GM18951 (cell line): Measurements from ENCODE around the gene MYOZ2.

Source experiments
- POLR2A ChIP-seq: IDR thresholded peaks from 4 replicates; pipeline ENCODE4 v1.6.1; 2011; ENCODE audit warnings: mild to moderate bottlenecking; ENCODE audit not compliant: insufficient read length, insufficient read depth; ENCODE audit errors: extremely low read depth
- in situ Hi-C: fragments of 300-500 bp; cut with MboI; formaldehyde crosslinking; loops from one replicate; pipeline ENCODE4 v1.12.0; 2022; ENCODE audit warnings: low sequenced_read_pairs, mixed read lengths, inconsistent platforms; ENCODE audit not compliant: unreplicated experiment

Gene MYOZ2

DNA sequence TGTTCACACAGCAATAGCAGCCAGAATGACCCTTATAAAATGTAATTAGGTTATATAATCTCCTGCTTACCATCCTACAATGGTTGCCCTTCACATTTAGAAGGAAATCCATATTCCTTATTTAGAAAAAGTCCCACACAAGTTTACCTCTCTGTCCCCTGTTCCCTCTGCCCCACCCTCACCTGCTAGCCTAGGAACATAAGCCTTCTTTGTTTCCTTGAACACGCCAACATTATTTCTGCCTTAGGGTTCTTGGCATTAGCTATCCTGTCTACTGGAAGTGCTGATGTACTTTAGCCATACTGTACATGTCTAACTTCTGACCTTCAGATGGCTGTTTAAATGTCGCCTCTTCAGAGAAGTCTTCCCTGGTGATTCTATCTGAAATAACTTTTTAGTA is 48.5 kb downstream of the MYOZ2 start:
- in situ Hi-C loops = no loop called here
- TF ChIP-seq POLR2A = no peak

DNA sequence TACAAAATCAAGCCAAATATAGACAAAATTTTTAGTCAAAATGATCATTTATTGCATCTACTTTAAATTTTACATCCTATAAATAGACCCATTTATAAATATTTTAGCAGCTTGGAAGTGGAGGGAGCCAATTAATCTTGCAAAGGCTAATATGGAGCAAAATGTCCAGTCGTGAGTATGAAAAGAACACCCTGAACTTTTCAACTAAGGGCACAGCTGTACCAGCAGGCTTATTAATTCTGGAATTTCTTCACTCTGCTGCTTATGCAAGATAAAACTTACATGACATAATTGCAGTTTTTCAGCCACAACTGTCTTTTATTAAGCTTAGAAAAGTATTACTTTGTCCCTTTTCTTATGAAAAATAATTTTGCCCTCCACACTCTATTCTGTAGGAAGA is 54.0 kb downstream of the MYOZ2 start:
- in situ Hi-C loops = no loop called here

DNA sequence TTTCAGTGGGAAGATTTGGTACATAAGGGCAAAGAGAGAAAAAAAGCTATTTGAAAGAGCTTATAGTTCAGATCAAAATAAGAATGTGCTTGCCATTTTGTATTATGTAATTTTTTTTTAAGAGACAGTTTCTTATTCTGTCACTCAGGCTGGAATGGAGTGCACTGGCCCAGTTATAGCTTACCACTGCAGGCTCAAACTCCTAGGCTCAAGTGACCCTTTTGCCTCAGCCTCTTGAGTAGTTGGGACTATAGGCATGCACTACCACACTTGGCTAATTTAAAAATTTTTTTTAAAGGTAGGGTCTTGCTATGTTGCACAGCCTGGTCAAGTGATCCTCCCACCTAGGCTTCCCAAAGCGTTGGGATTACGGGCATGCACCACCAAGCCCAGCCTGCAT is 54.7 kb downstream of the MYOZ2 start:
- in situ Hi-C loops = no loop called here
- TF ChIP-seq POLR2A = no peak

More for the DNA sequence above, 54.0 kb downstream of the MYOZ2 start:
- TF ChIP-seq POLR2A = no peak

DNA sequence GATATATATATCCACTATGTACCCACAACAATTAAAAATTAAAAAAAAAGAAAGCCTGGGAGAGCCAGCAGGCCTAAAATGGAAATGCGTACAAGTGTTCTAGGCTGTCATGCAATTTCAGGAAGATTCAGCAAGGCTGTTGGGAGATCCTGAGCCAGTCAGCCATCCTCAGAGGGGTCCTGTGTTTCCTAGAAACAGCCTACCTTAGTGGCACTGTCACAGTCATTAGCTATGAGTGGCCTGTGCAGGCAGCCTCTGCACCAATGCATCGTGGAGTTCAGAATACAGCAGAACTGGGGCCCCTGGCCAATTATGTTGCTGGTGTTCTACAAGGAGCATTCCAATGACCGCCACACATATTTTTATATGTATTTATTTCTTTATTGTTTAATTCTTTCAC is 55.9 kb downstream of the MYOZ2 start:
- in situ Hi-C loops = no loop called here
- TF ChIP-seq POLR2A = no peak

DNA sequence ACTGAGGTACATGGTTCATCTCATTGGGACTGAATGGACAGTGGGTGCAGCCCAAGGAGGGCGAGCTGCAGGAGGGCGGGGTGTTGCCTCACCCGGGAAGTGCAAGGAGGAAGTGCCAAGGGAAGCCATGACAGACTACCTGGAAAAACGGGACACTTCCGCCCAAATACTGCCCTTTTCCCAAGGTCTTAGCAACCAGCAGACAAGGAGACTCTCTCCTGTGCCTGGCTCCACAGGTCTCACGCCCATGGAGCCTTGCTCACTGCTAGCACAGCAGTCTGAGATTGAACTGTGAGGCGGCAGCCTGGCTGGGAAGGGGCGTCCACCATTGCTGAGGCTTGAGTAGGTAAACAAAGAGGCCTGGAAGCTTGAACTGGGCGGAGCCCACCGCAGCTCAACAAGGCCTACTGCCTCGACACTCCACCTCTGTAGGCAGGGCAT is 62.2 kb downstream of the MYOZ2 start:
- in situ Hi-C loops = no loop called here
- no peak for TF ChIP-seq POLR2A

DNA sequence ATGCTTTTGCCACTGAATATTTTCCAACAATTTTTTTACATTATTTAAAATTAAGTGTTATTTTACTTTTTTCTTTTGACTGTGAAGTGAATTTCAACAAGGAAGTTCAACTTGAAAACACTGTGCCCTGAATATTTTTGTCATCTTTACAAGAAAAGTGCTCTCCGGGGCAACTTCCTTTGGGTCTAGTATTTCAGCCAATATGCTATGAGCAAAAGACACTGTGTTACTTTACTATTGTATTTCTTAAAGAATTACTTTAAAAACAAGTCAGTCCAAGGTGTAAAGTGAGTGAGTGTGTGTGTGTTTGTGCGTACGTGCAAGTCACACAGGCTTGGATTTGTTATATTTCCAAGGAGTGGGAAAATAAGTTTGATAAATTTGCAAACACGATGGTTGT is 69.3 kb downstream of the MYOZ2 start:
- in situ Hi-C loops = no loop called here
- TF ChIP-seq POLR2A = no peak

DNA sequence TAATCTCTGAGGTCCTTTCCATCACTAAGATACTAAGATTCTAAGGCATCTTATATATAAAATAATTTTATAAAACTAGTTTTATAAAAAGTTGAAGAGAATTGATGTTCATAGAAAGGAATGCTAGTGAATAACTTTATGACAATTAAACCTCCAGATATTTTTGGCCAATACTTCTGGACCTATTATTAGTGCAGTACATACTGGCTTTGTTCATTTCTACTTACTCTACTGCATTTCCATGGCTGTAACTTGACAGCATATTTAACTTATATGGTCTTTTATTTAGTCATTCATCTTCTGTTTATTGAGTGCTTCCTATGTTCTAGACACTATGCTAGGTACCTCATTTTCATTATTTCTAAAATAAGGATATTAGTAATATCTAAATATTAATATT is 70.1 kb downstream of the MYOZ2 start:
- TF ChIP-seq POLR2A = no peak
- in situ Hi-C loops = no loop called here

DNA sequence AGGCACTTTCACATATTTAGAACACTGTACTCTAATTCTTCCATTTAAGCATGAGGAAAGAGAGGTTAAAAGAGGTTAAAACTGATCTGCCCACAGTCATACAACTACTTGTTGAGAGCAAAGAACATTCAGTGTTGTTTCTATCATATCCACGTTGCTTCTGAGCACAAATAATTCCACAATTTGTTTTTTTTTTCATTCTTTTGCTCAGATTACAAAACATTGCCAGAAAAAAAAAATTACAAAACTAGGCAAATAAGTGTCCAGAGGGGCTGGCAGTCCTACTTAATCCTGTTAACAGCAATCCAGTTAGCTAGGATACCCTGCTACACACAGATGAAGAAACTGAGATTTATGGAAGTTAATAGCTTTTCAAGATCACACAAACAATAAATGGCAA is 70.5 kb downstream of the MYOZ2 start:
- no peak for TF ChIP-seq POLR2A
- in situ Hi-C loops = no loop called here

DNA sequence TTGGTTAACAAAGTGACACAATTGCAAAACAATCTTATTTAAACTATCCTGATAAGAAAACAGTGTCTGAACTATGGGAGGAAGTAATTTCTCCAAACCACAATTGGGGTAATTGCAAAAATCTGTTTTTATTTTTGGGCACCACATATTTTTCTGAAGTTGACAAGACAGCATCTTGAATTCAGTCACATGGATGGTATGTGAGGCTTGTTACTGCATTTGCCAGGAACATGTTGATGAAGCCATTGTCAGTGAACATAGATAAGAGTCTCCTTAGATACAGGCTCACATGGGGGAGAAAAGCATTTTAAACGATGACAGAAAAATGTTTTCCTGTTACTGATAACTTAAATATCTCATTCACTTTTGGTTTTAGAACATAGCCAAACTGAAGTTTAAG is 71.4 kb downstream of the MYOZ2 start:
- TF ChIP-seq POLR2A = no peak
- in situ Hi-C loops = no loop called here

DNA sequence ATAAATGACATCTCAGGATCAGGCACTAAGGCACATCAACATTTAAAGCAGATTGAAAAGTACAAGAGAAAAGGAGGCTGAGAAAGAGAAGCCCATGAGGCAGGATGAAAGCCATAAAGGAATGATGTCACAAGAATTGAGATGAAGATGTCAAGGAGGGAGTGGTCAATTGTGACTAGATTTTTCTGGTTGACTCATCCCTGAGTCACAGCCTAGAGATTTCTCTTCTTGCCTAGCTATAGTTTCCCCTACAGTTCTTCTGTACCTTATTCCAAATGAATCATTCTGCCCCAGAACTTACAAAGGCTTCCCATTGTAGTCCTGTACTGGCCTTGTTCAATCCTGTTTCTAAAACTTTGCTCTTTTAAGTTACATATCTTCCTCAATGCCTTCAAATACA is 73.4 kb downstream of the MYOZ2 start:
- TF ChIP-seq POLR2A = no peak
- in situ Hi-C loops = no loop called here

DNA sequence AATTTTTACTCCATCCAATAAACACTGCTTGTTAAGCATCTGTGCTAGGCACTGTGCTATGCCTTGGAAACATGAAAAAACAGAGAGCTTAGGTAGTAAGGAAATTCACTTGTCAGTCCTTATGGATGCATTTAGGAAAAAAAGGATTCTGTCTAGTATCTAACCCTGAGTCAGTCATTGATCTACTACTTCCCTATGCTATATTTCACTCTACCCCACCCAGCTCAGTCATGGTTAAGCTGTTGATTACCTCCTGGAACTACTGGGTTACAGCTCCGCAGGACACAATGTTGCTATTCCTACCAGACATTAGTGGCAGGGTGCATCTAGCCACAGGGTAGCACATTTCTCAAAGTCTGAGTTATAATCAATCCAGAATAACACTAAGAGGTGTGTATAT is 74.0 kb downstream of the MYOZ2 start:
- in situ Hi-C loops = no loop called here
- TF ChIP-seq POLR2A = no peak

DNA sequence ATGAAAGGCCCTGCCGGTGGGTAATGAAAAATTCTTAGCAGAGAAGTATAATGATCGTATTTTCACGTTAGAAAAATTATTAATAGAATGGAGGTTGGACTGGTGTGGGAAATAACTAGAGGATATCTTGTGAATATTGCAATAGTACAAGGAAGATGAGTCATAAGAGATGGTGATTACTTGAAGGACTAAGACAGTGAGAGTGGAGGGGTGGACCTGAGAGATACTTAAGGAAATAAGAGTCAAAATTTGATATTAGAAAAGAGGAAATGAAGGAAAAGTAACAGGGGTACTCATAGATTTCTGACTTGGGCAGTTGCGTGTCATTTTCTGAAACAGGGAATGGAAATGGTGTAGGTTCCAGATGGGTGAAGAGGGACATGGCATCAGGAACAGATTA is 75.1 kb downstream of the MYOZ2 start:
- in situ Hi-C loops = no loop called here
- no peak for TF ChIP-seq POLR2A

DNA sequence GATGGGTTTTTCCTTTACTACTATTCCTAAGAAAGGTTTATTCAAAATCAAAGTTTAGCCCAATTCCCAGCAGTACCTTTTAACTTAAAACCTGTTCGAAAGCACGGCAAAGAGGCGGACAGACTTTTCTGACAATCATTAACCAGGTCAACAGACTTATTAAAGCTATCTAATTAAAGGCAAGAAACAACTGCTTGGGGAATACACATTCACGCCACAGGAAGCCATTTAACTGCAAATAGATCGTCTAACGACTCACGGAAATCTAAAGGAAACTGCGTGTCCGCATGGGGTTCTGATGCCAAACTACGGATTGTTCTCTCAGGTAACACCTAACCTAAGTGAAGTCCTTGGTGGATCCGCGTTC is 76.2 kb downstream of the MYOZ2 start:
- in situ Hi-C loops = no loop called here

DNA sequence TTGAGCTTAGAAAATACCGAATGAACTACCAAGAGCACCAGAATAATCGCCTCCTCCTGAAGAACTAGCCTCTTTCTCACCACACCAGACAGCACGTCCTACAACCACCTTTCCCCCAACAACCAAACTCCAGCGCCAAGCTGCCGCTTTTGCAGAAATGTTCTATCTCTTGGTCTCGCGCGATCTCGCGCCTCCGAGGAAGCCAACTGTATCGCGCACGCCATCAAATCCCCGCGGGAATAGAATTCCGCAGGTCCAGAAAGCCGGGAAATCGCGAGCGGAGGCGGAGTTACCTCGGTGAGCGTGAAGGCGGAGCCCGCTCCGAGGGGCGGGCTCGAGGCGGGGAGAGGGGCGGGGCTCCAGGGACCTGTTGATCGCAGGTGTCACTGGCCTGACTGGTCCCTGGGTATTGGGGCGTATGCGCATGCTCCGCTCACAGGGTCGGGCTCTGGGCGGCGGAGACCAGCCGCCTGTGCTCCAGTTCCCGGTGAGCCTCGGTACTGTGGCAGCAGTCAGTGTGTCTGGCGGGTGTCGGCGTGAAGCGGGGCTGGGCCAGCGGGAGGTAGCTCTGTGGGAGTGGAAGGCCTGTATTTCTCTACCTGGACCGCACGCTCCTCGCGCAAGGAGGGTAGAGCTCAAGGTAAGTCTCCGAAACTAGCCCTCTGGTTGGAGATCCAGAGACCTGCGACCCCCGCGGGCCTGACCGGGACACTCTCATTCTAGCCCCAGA is 76.8 kb downstream of the MYOZ2 start, which contains the start of gene USP53:
Gene USP53, plus strand, starts transcription at position 480 of the 730 bp plus-strand sequence. CDS start 27,047 bp downstream, outside the sequence.
- in situ Hi-C loops = no loop called here
- TF ChIP-seq POLR2A = peak; percentile 60

More for the DNA sequence above, 76.2 kb downstream of the MYOZ2 start:
- TF ChIP-seq POLR2A = no peak
